IgD-negative memory B cell (primary cell): ENCODE measurements around the gene XYLB. TPM values are rescaled to one million over a fixed set of nuclear protein-coding genes. Genes with fewer than 3 reads are reported as not detected.

Source experiments
- H3K27ac Mint-ChIP-seq, 3 donors: one replicate each; pipeline ENCODE4 v1.8.0; 2020 to 2022; ENCODE audit warnings: mild to moderate bottlenecking in 3 of 3, mixed read lengths in 3 of 3, moderate library complexity in 1 of 3
- H3K27me3 Mint-ChIP-seq: one replicate; pipeline ENCODE4 v1.8.0; 2021; ENCODE audit warnings: mixed read lengths
- H3K36me3 Mint-ChIP-seq: one replicate; pipeline ENCODE4 v1.8.0; 2020; ENCODE audit warnings: mild to moderate bottlenecking, mixed read lengths
- H3K4me1 Mint-ChIP-seq, 3 donors: one replicate each; pipeline ENCODE4 v1.8.0; 2020 to 2022; ENCODE audit warnings: mixed read lengths in 3 of 3, mild to moderate bottlenecking in 1 of 3
- H3K4me3 Mint-ChIP-seq, 4 donors: one replicate each; pipeline ENCODE4 v1.8.0; 2020 to 2022; ENCODE audit warnings: mild to moderate bottlenecking in 4 of 4, mixed read lengths in 4 of 4, moderate library complexity in 3 of 4
- H3K9me3 Mint-ChIP-seq, 3 donors: one replicate each; pipeline ENCODE4 v1.8.0; 2020 to 2021; ENCODE audit warnings: mixed read lengths in 3 of 3, mild to moderate bottlenecking in 1 of 3
- polyA plus RNA-seq: library from polyadenylated mRNA; unstranded; fragments of 300-500 nt; fragmentation: Illumina TruSeq; gene quantifications from one replicate; pipeline ENCODE4 v1.2.3, GENCODE V29; 2021

The XYLB gene
- polyA plus RNA-seq, 1 donor from 2014 or later: 0.28 TPM

DNA sequence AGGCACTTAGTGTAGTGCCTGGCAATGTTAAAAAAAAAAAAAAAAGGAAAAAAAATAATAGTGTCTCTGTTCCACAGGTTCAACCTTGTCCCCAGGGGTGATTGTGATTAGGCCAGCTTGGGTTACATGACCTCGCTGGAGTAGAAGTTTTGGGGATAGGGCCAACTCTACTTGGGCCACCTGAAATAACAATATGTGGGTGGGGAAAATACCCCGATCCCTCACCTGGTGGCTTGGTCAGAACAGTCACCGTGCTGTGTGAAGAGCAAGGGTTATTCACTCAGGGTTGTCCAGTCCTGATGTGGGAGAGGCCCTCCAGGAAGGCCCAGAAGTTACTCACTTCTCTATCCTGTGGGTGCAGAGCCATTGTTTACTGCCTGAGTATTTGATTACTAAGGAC lies 19.5 kb downstream of the XYLB start:
- H3K27me3 Mint-ChIP-seq: no peaks in the 10 kb centered on the region
- peaks cover 0 to 2% (median 0%) of the 10 kb centered on the region in 3 donors for H3K4me1 Mint-ChIP-seq
- H3K4me3 Mint-ChIP-seq: no peak overlapping the region
- no peak overlapping the region for H3K27ac Mint-ChIP-seq
- no peaks in the 10 kb centered on the region for H3K9me3 Mint-ChIP-seq
- H3K36me3 Mint-ChIP-seq: peaks cover 5% of the 10 kb centered on the region

DNA sequence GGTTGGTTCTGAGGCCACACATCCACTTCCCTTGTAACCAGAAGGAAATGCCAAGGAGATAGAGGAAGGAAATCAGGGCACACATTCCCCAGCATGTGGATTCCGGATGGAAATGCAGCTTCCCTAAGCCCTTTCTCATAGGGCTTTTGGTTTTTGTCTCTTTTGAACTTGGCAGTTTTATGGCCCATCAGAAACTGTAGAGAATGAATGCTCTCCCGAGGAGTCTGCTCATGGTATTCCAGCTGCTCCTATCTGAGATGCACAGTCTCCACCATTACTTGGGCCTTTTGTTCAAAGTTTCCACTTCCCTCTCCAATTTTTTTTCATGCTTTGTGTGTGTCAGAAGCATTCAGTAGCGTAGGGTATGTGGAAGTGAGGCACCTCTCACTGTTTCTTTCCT lies 21.2 kb downstream of the XYLB start:
- H3K27ac Mint-ChIP-seq: no peak overlapping the region
- H3K4me3 Mint-ChIP-seq: no peak overlapping the region
- no peaks in the 10 kb centered on the region for H3K27me3 Mint-ChIP-seq
- peaks cover 0 to 2% (median 0%) of the 10 kb centered on the region in 3 donors for H3K4me1 Mint-ChIP-seq
- peaks cover 5% of the 10 kb centered on the region for H3K36me3 Mint-ChIP-seq
- no peaks in the 10 kb centered on the region for H3K9me3 Mint-ChIP-seq

DNA sequence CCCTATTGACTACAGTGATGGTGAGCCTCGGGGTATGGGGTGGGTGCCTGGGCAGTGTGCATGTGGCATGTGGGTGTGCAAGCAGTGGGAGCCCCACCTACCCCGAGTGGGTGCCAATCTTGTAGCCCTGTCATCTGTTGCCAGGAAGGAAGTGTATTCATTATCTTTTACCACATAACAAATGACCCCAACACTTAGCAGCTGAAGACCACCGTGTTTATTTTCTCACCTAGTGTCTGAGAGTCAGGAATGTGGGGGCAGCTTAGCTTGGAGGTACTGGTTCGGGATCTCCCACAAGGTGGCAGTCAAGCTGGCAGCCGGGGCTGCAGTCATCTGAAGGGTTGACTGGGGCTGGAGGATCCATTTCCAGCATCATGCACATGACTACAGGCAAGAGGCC lies 21.7 kb downstream of the XYLB start:
- Mint-ChIP-seq H3K4me3 (peak overlapping the region in 1 of 4 donors; percentile 30), H3K27ac (no peak overlapping the region), H3K9me3 (no peaks in the 10 kb centered on the region), H3K36me3 (peaks cover 5% of the 10 kb centered on the region), H3K4me1 (peaks cover 0 to 2% (median 0%) of the 10 kb centered on the region in 3 donors), H3K27me3 (no peaks in the 10 kb centered on the region)

DNA sequence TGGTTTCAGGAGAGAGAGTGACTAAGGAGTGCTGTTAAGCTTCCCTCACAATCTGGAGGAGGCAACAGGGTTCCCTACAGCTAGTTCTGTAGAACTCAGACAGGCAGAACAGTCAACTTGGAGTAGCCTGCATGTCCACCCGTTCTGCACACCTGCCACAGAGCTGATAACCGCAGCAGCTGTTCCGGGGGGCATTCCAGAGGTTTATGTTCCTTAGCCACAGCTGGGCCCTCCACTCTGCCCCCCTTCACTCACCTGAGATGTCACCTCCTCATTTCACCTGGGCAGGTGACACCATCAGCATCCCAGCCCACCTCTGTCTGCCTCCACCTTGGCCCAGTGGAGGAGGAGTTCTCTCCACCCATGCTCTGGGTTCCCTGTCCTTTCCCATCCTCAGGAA lies 22.6 kb downstream of the XYLB start:
- Mint-ChIP-seq H3K36me3 (peaks cover 5% of the 10 kb centered on the region), H3K9me3 (no peaks in the 10 kb centered on the region), H3K27ac (no peak overlapping the region), H3K27me3 (no peaks in the 10 kb centered on the region), H3K4me1 (peaks cover 0 to 3% (median 0%) of the 10 kb centered on the region in 3 donors), H3K4me3 (no peak overlapping the region)

DNA sequence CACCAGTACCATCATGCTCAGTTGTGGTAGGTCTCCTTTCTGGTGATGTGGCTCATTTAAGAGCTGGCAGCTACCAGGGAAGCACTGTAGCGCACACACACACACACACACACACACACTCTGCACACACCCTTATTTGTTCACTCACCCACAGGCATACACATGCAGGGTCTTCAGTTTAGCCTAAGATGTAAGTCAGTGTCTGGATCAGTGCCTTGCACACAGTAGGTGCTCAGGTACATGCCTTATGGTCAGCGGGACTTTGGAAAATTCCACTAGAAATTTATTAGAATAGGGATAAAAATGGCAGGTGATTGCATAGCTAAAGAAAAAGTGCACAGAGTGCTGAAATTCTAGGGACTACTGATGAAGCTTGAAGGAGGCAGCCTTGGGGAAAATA lies 23.6 kb downstream of the XYLB start:
- no peaks in the 10 kb centered on the region for H3K9me3 Mint-ChIP-seq
- H3K27ac Mint-ChIP-seq: no peak overlapping the region
- H3K36me3 Mint-ChIP-seq: no peaks in the 10 kb centered on the region
- no peak overlapping the region for H3K4me3 Mint-ChIP-seq
- peaks cover 0 to 1% (median 0%) of the 10 kb centered on the region in 3 donors for H3K4me1 Mint-ChIP-seq
- H3K27me3 Mint-ChIP-seq: no peaks in the 10 kb centered on the region

DNA sequence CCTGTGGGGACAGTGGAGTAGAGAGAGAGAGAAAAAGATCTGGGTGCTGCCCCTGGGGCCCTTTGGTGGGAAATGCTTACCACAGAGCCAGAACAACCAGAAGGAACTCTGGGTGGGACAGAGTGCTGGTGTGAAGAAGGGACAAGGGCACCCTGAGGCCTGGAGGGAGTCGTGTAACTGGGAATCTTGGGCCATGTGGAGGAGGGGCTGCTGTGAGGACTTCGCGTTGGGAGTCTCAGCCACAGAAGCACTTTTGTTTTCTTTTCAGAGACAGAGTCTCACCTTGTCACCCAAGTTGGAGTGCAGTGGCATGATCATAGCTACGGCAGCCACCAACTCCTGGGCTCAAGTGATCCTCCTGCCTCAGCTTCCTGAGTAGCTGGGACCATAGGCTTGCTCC lies 24.3 kb downstream of the XYLB start:
- H3K4me3 Mint-ChIP-seq: no peak overlapping the region
- no peak overlapping the region for H3K27ac Mint-ChIP-seq
- H3K36me3 Mint-ChIP-seq: no peaks in the 10 kb centered on the region
- H3K27me3 Mint-ChIP-seq: no peaks in the 10 kb centered on the region
- H3K4me1 Mint-ChIP-seq: peaks cover 0 to 1% (median 0%) of the 10 kb centered on the region in 3 donors
- H3K9me3 Mint-ChIP-seq: no peaks in the 10 kb centered on the region

DNA sequence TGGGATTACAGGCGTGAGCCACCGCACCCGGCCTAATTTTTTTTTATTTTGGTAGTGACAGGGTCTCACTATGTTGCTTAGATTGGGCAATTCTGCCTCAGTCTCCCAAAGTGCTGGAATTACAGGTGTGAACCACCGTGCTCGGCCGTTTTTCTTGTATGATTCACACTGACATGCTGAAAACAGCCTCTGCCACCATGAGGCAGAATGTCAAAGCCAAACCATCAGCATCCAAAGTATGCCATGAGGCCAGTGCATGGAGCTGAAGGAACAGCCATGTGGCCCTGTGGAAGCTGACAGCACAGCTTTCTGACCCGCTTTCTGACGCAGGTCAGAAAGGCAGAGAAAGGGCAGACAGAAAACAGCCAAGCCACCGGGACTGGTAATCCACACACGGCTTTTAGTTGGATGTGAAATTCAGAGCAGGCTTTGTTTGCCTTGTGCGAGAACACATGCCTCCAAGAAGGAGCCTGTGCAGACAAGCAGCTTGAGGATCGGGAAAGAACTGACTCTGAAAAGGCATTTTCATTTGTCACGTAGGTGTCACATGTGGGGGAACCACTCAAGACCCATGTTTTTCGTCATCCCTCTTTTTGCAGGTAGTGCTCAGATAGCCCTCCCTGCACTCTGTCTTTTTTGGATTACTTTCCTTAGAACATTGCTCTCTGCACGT lies 25.1 kb downstream of the XYLB start:
- H3K9me3 Mint-ChIP-seq: no peaks in the 10 kb centered on the region
- H3K36me3 Mint-ChIP-seq: no peaks in the 10 kb centered on the region
- H3K27me3 Mint-ChIP-seq: no peaks in the 10 kb centered on the region
- no peak overlapping the region for H3K27ac Mint-ChIP-seq
- H3K4me3 Mint-ChIP-seq: no peak overlapping the region
- H3K4me1 Mint-ChIP-seq: peaks cover 0 to 1% (median 0%) of the 10 kb centered on the region in 3 donors

DNA sequence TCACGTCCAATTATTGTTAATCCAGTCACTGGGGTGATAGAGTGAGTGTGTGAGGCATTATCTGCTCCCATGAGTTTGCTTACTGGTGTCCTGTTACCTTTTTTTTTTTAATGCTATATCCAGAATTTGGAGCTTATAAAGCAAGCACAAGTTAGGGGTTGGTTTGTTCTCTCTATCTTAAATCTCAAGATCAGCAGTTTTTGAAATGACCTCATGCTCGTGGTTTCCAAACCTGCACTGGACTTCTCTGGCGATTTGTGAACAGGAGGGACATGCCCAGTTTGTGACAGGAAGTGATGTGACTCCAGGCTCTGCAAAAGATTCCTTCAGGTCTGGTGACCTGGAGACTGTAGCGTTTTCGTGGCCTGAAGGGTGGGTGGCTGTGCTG lies 25.6 kb downstream of the XYLB start:
- Mint-ChIP-seq H3K27me3 (no peaks in the 10 kb centered on the region), H3K27ac (no peak overlapping the region), H3K36me3 (no peaks in the 10 kb centered on the region), H3K4me3 (no peak overlapping the region), H3K4me1 (peaks cover 0 to 1% (median 0%) of the 10 kb centered on the region in 3 donors), H3K9me3 (no peaks in the 10 kb centered on the region)

DNA sequence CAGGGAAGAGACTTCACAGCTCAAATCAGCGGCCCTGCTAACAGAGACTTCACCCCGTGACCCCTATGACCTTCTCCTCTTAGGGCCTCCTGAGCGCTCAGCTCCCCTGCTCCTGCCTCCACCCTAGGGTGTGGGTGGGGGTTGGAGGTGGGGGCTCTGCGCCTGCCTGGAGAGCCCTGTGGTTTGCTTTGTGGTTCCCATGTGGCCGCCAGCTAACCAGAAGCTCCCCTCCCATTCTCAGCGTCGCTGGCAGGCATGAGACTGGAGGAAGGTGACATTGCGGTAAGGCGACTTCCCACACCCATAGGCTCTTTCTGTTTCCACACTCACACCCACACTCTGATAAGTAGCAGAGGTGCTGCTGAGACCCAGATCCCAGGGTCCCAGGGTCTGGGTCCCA lies 27.6 kb downstream of the XYLB start:
- Mint-ChIP-seq H3K9me3 (no peaks in the 10 kb centered on the region), H3K36me3 (no peaks in the 10 kb centered on the region), H3K4me3 (no peak overlapping the region), H3K27ac (peak overlapping the region in 1 of 3 donors; percentile 71), H3K4me1 (peaks cover 0 to 1% (median 0%) of the 10 kb centered on the region in 3 donors), H3K27me3 (no peaks in the 10 kb centered on the region)

DNA sequence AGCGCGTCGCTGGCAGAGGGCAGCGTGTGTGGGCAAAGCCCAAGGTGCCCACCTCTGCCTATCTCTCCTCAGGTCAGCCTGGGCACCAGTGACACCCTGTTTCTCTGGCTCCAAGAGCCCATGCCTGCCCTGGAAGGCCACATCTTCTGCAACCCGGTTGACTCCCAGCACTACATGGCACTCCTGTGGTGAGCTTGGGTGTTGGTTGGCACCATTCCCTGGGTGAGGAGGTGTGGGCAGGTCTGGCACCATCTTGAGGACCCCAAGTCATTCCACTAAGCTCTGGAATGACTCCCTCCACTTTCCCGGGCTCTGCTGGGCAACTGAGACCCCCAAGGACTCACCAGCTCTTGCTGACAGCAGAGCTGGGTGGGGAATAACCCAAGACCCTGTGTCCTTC lies 28.5 kb downstream of the XYLB start:
- no peaks in the 10 kb centered on the region for H3K36me3 Mint-ChIP-seq
- H3K27me3 Mint-ChIP-seq: no peaks in the 10 kb centered on the region
- peaks cover 0 to 2% (median 0%) of the 10 kb centered on the region in 3 donors for H3K9me3 Mint-ChIP-seq
- no peak overlapping the region for H3K4me3 Mint-ChIP-seq
- peaks cover 0 to 1% (median 0%) of the 10 kb centered on the region in 3 donors for H3K4me1 Mint-ChIP-seq
- H3K27ac Mint-ChIP-seq: no peak overlapping the region

DNA sequence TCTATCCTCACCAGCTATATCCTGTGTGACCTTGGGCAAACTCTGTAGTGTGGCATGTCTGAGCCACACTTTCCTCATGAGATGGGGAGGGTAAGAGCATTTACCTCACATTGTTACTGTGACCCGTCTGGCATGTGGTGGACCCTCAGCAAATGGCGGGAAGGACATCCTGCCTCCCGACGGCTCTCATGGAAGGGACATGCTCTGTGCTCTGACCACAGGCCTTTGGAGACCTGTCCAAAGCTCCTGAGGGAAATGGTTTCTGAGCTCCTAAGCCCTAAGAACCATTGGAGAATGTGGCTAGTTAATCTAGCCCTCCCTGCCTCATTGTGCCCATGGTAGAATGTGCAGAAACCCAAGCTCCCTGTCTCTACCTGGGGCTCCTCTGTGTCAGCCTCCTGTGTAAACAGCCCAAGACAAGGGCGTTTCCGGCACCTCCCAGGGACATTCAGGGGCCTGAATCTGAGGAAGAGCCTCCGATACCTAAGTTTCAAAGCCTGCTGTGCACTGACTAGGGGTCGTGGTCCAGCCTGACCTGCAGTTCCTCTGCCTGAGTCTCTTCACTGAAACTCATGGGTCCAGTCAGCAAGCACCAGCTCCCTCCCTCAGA lies 29.0 kb downstream of the XYLB start:
- no peaks in the 10 kb centered on the region for H3K27me3 Mint-ChIP-seq
- peaks cover 0 to 1% (median 0%) of the 10 kb centered on the region in 3 donors for H3K4me1 Mint-ChIP-seq
- no peak overlapping the region for H3K4me3 Mint-ChIP-seq
- no peaks in the 10 kb centered on the region for H3K36me3 Mint-ChIP-seq
- H3K27ac Mint-ChIP-seq: no peak overlapping the region
- peaks cover 0 to 4% (median 0%) of the 10 kb centered on the region in 3 donors for H3K9me3 Mint-ChIP-seq

DNA sequence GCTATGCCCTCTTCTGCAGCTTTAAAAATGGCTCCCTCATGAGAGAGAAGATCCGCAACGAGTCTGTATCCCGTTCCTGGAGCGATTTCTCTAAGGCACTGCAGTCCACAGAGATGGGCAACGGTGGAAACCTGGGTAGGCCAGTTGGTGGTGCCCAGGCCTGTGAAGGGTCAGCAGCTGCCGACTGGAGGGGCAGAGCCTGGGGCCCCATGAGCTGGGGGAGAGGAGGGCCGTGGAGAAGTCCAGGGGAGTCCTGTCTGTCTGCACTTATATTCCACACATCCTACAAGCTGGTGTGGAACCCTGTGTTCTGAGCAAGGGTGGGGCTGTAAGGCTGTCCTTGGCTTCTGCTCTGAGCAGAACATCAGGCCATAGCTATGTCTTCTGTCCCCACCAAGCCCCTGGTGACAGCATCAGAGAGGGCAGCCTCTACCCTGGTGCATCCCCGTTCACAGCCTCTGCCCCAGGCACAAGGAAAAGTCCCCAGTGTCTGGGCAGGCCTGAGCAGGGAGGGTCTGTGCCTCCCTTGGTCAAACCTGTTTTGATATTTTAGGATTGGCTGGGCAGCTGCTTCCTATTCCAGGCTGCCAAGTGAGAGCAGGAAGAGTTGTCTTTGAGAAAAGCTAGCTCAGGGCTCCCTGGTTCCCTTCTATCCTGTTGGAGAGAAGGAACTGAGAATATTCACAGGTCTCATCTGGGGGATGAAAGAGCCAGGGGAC lies 29.7 kb downstream of the XYLB start:
- H3K27me3 Mint-ChIP-seq: no peaks in the 10 kb centered on the region
- peaks cover 0 to 4% (median 0%) of the 10 kb centered on the region in 3 donors for H3K9me3 Mint-ChIP-seq
- peaks cover 0 to 1% (median 0%) of the 10 kb centered on the region in 3 donors for H3K4me1 Mint-ChIP-seq
- H3K36me3 Mint-ChIP-seq: no peaks in the 10 kb centered on the region
- no peak overlapping the region for H3K27ac Mint-ChIP-seq
- H3K4me3 Mint-ChIP-seq: no peak overlapping the region

DNA sequence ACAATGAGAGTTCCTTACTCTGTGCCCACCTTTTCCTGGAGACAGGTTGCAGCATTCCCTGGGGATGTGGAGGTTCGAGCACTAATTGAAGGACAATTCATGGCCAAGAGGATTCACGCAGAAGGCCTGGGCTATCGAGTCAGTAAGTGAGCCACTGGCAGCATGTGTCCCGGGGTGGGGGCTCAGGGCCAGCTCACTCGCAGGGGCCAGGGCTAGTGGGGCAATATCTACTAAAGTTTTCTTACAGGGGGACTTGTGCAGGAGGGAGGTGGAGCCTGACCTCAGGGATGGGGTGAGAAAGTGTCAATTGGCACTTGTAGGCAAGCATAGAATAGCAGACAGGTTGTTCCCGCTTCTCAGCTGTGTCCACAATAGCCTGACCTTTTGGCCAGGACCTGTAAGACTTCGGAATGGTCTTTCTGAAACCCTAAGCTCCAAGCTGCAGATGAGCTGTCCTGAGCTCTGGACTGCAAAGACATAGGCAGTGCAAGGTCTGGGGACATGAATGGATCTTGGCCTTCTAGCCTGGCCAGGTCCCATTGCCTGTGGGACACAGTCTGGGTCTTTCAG lies 32.7 kb downstream of the XYLB start:
- H3K4me1 Mint-ChIP-seq: no peaks in the 10 kb centered on the region
- H3K9me3 Mint-ChIP-seq: peaks cover 0 to 4% (median 4%) of the 10 kb centered on the region in 3 donors
- H3K27me3 Mint-ChIP-seq: no peaks in the 10 kb centered on the region
- no peak overlapping the region for H3K4me3 Mint-ChIP-seq
- H3K27ac Mint-ChIP-seq: no peak overlapping the region
- no peaks in the 10 kb centered on the region for H3K36me3 Mint-ChIP-seq

DNA sequence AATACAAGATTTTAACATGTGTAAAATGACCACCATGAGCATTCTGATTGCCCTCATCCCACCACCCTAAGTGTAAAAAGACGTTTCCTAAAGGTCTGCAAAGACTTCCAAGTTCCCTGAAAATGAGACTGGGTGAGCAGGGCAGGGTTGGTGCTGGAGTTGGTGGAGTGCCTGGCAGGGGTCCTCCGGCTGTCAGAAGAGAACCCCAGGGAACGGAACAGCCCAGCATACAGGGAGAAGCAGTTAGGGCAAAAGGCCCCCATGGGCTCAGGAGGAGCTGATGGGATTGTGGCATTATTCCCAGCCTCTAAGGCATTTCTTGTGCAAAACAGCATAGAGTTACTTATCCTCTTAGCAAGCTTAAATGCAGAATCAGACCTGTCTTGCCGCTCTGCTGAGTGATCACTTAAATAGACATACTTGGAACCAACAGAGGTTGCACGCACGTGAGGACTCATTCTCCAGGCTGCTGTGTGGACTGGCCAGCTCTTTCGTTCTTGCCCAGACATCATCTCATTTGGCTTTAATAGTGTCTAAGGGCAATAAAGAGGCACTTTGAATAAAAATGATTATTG lies 36.0 kb downstream of the XYLB start:
- Mint-ChIP-seq H3K27ac (no peak overlapping the region), H3K4me1 (no peaks in the 10 kb centered on the region), H3K4me3 (no peak overlapping the region), H3K9me3 (peaks cover 1 to 8% (median 7%) of the 10 kb centered on the region in 3 donors), H3K36me3 (no peaks in the 10 kb centered on the region), H3K27me3 (no peaks in the 10 kb centered on the region)
